Stimulated activated CD4-positive, alpha-beta T cell treated with anti-CD3 and anti-CD28 coated beads, Interleukin-1b, Interleukin-23, amount 100 ng/mL, for 48 hours (primary cell): ENCODE measurements around the gene TRIM2.

Source experiments
- DNase-seq: peaks from one replicate; pipeline ENCODE4 v3.0.0-alpha.2; 2020

The TRIM2 gene

DNA sequence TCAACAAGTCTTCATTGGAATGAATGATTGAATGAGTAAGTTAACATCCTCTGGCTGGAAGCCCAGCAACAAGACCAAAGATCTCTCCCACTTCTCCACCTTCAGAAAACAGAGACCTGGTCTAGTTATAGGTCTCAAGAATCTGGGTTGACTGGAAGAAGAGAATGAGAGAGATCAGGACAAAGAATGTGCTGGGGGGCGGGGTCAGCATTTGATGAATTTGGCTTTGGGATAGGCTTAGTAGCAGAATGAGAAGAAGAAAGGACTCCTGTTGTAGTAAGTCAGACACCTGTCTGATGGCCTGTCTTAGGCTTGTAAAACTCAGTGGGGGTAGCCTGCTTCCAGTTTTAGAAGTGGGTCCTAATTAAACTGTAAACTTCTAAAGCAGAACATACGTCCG is 51.0 kb downstream of the TRIM2 start:
- DNase-seq, result no peak

DNA sequence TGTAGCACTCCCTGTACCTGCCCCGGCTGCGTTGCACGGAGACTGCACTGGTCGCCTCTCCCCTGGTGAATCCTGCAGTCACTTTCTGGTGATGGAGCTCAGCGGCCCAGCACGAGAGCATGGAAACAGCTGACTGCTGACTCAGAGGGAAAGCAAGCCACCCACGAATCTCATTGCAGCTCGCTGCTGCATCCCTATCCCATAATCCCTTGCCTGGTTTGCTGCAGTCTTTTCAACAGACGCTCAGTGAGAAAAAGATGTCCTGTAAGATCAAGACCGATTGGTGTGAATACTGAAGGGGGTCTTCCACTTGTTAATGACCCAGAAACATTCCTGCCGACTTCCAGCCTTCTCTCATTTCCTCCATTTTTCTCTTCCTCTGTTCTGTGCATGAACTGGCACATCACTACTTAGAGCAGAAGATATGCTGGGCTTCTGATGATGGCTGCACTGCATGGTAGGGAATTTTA is 52.9 kb downstream of the TRIM2 start:
- peak; percentile 52 for DNase-seq

DNA sequence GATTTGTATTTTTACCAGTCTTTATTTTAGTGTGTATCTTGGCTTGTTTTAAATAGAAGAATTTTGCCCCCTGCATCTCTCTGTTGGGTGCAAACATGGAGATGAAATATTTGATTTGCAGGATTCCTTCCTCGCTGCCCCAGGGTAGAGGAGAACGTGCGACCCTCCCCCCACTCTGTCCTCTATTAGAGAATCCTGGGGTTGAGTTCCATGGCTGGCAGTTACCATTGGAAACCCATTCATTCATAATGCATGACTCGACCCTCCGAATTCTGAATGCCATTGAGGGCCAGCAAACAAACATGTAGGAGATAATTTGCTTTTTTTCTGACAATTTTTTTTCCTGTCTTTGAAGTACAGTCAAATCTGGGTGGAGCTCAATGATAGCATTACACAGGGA is 53.7 kb downstream of the TRIM2 start:
- DNase-seq, result no peak

DNA sequence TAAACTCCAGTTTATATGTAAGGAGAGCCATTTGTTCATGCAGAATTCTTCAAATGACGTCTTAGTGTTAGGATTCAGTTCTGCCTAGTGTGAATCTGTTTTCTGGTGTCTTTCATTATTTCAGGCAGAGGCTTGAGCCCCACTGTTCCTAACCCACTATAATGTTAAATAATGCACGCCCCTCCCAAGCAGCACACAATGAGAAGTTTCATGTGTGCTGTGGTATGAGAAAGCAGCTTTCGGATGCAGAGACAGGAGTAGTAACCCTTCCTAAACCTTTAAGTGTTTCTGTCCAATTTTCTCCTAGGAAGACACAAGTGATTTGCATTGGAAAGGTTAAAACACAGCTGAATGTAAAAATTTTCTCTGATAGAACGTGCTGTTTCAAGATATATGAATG is 54.5 kb downstream of the TRIM2 start:
- DNase-seq, result no peak

DNA sequence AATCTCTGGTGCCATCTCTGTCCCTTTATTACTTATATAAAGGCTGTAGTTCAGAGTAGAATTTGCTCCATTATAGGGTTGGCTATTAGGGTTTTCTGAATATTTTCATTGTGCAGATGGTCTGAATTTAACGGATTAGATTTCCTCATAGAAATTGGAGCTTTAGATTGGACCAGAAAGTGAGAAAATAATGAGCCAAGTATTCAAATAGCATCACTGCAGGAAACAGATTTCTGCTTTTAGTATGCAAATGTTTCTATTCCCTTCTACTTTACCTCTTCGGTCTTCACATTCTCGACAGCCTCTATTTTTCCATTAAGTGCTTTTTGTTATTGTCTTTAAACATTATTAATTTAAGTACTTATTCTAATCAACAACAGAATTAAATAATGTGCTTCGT is 55.4 kb downstream of the TRIM2 start:
- DNase-seq, result no peak

DNA sequence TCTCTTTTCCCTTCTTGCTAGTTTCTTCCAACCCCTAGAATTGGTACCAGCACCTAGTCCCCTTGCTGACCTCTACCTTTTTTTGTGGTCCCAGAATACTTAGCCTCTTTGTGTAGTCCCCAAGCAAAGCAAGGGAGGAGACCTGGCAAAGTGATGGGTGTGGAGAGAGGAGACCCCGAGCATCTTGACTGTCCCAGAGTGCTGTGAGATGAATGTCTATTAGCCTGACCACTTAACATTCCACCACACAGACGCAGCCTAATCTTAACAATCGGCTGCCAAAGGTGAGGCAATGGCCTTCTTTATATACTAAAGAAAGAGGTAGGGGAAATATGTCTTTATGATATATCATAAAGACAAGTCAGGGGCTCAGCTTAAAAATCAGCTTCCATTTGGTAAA is 55.9 kb downstream of the TRIM2 start:
- DNase-seq, result no peak

DNA sequence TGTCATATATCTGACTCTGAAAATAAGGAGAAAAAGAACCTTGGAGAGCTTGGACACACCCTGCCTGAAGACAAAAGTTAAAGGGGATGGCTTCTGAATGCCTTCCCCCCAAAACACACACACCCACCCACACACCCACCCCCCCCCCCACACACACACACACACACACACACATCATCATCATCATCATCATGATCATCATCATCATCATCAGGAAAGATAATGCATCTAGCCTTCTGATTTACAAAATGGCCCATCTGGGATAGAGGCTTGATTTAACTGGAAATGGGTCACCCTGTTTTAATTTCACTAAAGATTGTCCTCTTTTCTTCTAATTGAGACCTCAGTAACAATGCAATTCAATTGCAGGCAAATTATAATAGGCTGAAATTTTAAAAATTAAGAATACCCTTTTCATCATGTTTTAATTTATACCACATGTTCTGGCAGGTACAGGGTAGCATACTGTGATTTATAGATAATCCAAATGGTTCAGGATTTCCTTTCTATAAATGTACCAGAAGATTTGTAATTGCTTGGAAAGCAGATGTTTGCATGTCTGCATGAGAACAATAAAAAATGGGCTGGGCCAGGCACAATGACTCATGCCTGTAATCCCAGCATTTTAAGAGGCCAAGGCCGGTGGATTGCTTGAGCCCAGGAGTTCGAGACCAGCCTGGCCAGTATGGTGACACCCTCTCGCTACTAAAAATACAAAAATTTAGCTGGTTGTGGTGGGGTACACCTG is 56.5 kb downstream of the TRIM2 start:
- no peak for DNase-seq

DNA sequence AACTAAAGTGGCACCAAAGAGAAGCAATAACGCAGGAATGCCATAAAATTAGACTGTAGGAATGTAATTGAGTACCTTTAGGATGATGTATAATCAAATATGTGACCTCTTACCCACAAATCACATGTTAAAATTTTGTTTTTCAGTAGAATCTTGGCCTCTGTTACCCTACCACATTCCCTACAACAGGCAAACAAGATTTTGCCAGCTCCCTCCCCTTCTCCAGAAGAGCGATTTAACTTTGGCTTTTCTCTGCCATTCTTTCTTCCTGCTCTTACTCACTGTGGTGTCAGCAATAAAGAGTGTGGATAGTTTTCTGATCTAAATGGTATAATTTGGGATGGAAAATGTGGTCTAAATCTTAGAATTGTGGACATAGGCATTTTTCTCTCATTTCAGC is 57.2 kb downstream of the TRIM2 start:
- no peak for DNase-seq

DNA sequence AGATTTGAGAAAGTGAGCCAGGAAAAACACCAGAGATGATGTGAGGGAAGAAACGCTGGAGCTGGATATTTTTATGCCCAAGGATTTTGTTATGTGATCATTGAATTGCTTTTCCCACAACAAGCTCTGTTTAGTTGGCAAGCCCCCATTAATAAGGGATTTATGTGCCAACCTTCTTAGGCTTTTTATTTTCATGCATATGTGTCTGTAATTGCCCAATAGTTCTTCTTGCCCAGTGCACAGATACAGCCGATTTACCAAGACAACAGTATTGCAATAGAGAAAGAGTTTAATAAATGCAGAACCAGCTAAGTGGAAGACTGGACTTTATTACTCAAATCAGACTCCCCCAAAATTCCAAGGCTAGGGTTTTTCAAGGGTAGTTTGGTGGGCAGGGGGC is 57.7 kb downstream of the TRIM2 start:
- no peak for DNase-seq

DNA sequence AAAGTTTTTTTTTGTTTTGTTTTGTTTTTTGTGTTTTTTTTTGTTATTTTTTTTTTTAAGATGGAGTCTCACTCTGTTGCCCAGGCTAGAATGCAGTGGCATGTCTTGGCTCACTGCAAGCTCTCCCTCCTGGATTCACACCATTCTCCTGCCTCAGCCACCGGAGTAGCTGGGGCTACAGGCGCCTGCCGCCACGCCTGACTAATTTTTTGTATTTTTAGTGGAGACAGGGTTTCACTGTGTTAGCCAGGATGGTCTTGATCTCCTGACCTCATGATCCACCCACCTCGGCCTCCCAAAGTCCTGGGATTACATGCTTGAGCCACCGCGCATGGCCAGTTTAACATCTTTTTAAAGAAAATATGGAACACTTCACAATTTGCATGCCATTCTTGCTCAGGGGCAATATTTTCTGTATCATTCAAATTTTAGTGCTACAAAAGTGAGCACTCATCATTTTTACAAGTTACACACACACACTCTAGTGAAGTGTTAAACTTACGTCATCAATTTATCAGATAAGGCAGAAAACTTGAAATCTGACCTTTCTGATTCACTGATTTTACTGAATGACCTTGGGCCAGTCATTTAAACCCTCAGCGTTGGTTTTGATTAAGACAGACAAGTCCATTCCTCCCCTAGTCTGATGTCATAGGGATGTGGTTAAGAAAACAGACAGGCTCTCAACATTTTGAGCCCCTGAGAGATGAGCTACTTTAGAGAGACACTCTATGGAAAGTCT is 61.2 kb downstream of the TRIM2 start:
- no peak for DNase-seq

DNA sequence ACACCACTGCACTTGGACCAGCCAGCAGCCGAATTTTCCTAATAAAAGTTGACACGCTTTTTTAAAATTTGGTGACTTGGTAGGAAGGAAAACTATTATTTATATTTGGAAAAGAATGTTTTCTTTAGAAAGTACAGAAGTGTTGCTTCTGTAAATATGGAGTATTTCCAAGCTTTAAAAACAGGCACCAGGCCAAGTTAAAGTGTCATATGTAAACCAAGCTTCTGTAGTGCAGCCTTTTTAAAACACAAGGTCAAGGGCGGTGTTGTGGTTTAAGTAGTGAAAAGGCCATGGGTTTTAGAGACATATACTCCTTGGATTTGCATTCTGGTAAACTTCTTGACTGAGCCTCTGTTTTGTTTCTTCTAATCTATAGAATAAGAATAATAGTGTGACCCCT is 62.7 kb downstream of the TRIM2 start:
- DNase-seq, result no peak

DNA sequence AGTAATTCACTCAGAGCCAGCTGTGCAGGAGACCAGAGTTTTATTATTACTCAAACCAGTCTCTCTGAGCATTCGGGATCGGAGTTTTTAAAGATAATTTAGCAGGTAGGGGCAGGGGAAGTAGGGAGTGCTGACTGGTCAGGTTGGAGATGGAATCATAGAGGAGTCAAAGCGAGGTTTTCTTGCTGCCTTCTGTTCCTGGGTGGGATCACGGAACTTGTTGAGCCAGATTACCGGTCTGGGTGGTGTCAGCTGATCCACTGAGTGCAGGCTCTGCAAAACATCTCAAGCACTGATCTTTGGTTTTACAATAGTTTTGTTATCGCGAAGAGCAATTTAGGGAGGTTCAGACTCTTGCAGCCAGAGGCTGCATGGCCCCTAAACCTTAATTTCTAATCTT is 63.6 kb downstream of the TRIM2 start:
- no peak for DNase-seq

DNA sequence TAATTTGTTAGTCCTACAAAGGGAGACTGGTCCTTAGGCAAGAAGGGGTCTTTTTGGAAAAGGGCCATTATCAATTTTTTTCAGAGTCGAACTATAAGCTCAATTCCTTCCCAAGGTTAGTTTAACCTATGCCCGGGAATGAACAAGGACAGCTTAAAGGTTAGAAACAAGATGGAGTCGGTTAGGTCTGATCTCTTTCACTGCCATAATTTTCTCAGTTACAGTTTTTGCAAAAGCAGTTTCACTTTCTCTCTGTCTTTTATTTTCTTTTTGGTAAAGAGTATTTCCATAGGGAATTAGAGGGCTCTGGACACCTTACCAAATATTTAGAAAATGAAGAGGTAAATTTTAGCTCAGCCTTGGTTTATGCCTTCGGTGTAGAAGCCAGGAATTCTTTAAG is 64.1 kb downstream of the TRIM2 start:
- DNase-seq, result no peak

DNA sequence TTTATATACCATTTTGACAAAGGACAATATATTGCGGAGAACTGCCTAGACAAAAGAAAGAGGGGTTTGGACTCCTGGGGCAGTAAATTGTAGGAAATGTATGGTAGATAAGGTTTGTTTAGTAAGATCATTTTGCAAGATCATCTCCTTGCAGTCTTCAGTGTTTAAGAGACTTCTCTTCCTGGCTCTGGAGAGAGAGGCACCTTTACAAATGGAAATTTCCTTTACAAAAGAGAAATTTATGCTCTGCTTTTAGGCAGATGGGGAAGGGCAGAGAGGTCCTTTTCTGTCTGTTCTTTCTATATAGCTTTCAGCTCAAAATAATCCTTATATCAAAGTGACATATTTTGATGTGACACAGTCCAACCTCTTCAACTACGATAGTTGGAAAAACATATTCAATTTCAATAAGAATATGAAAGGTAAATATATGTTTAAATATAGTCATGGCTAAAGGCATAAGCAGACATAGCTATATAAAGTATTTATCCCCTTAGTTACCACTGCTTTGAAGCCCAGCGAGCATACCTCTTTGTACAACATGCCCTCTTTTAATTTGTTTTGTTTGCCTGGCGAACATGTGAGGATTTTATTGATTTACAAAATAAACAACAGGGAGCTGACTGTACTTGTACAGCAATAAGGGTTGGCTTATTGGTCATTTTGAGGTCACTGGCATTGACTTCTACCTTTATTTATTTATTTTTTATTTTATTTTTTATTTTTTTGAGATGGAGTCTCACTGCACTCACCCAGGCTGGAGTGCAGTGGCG is 65.2 kb downstream of the TRIM2 start:
- DNase-seq, result no peak

DNA sequence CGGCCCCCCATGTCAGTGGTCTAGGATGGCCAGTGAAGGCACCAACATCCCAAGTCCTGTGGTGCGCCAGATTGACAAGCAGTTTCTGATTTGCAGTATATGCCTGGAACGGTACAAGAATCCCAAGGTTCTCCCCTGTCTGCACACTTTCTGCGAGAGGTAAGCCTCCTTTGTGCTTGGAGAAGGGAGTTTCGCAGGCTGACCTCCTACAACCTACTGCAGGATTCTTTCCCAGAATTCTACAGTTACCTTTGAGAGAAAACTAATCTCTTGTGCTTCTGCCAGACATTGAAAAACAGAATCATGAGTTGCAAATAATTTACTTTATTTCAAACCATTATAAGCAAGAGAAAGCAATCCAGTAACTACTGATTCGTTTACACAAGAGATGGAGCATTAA is 66.1 kb downstream of the TRIM2 start:
- DNase-seq, result no peak

DNA sequence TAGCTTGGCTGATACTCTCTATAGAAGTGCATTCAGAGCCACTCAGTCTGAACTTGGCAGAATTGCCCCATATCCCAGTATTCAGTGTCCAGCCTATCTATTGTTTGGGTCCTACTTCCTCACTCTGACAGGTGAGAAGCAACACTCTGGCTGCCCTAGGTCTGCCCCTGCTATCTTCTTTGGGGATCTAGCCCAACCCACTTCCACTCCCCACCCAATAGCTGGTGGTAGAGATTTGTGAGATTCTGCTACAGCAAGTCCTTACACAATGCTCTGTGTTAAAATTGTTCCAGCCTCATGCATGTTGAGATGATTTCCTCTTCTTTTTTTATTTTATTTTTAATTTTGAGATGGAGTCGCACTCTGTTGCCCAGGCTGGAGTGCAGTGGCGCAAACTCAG is 67.6 kb downstream of the TRIM2 start:
- no peak for DNase-seq

DNA sequence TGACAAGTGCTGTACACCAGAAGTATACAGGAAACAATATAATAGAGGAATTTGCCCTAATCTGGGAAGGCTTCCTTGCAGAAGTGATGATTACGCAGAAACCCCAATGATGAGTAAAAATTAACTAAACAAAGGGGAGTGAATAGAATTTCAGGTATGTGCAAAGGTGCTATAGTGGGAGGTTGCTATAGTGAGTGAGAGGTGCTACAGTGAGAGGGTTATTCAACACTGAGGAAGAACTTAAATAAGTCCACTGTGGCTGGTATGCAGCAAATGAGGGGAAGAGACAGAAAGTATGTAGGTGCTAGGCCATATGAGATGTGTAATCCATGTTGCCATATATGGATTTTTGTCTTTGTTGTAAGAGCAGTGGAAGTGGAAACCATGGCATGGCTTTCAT is 69.5 kb downstream of the TRIM2 start:
- no peak for DNase-seq

DNA sequence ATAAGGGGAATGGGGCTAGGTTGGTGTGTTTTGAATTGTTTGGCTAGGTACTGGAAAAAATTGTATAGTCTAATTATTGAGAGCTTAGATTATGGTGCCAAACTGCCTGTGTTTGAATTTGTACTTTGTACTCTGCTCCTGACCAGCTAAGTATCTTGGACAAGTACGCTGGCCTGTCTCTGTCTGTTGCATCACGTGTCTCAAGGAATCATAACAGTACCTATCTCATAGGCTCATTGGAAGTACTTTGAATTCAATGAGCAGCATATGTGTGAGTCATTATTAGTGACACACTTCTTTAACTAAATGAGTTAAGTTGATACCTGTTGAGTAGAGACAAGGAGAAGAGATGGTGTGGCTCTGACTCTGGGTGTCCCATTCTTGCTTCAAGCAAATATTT is 70.7 kb downstream of the TRIM2 start:
- no peak for DNase-seq

DNA sequence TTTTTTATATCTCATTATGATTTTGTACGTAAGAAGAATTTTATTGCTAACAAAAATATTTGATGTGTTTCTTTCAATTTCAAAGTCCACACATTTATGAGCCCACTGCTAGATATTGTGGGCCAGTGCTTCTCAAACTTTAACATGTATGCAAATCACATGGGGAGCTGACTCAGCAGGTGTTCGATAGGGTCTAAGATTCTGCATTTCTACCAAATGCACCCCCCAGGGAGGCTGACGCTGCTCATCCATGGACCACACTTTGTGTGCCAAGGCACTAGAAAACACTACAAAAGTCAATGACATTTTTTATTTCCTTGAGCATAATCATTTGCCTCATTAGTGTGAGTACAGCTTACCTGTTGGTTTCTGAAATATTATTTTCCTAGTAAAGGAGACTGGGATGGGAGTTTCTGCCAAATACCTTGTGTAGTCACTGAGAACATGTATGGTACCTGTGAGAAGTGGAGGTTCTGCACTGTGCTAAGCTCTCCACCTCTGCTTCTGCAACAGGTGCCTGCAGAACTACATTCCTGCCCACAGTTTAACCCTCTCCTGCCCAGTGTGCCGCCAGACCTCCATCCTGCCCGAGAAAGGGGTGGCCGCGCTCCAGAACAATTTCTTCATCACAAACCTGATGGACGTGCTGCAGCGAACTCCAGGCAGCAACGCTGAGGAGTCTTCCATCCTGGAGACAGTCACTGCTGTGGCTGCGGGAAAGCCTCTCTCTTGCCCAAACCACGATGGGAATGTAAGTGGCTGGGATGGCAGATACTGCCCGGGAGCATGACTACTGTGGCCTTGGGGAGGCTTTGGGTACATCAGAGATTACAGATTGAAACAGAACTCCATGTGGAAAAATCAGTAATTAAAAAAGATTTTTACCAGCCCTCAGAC is 71.4 kb downstream of the TRIM2 start:
- no peak for DNase-seq

DNA sequence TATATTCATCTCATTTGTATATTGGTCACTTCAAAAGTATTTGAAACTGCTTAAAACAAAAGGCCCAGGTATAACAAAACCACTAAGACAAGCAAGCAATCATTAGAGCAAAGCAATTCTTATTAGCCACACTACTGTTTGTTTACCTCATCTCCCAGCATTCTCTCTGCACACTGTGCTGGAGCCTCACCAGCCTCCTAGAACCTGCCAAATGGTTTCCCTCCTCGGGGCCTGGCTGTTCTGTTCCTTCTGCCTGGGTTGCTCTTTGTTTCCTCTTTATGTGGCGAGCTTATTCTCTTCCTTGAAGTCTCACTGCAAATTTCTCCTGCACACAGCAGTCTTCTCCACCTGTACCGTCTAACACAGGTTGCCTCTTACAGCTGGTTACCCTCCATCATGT is 72.7 kb downstream of the TRIM2 start:
- no peak for DNase-seq

DNA sequence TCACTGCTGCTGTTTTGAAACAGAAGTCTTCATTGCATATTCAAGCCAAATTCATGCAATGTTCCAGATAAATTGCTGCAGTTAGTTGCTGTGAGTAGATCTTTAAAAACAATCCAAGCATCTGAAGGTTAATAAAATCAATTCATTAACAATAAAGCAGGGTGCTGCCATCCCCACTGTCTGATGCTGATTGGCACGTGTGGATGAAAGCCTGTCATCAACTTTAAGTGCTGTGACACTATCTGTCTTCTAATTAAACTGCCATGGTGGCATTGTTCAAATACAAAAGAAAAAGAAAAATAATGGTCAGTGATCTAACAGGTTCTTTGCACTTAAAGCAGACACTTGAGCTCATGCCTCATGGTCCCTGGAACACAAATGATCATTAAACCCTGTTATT is 77.2 kb downstream of the TRIM2 start:
- DNase-seq, result no peak

DNA sequence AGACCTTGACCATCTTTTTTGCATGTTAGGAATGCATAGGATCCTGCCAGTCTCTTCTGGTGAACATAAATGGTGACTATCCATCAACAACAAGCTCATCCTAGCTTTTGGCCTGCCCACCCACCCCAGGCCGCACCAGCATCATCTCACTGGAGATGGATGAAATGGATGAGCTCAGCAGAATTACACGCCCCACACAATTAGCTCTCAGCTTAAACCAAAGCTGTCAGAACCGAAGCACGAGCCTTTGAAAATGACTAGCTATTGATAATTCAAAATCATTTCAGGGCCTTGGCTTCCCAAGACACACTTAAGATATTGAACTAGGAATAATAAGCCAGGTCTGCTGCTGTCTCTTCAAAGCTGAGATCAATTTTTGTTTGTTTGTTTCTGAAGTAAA is 77.8 kb downstream of the TRIM2 start:
- no peak for DNase-seq

DNA sequence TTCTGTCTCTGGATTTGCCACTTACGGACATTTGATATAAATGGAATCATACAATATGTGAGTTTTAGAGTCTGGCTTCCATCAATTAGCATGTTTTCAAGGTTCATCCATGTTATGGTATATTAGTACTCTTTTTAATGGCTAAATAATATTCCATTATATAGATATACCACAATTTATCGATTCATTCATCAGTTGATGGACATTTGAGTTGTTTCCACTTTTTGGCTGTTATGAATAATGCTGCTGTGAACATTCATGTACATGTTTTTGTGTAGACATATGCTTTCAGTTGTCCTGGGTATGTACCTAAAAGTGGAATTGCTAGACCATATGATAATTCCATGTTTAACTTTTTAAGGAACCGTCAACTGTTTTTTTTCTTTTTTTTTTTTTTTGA is 79.0 kb downstream of the TRIM2 start:
- DNase-seq, result no peak
